Hematopoietic multipotent progenitor cell (in vitro differentiated cells): ENCODE results near the gene MLLT6. TPM values are rescaled to one million over a fixed set of nuclear protein-coding genes. Genes with fewer than 3 reads are reported as not detected.

Source experiments
- DNase-seq, 3 donors: peaks; one replicate each; pipeline ENCODE4 v3.0.0-alpha.2; 2011 to 2015; ENCODE audit warnings: low read depth in 2 of 3, low spot score in 2 of 3
- total RNA-seq: library from RNA; depleted of rRNA; stranded (reverse); fragments of >200 nt; gene quantifications from one replicate; pipeline ENCODE4 v1.2.3, GENCODE V29; 2012

MLLT6 gene
- total RNA-seq, 1 donor: 71.6 TPM

- no peak for DNase-seq
These were observed 35.7 kb downstream of the MLLT6 start for GRCh38 chr17:38740806-38741205.

DNA sequence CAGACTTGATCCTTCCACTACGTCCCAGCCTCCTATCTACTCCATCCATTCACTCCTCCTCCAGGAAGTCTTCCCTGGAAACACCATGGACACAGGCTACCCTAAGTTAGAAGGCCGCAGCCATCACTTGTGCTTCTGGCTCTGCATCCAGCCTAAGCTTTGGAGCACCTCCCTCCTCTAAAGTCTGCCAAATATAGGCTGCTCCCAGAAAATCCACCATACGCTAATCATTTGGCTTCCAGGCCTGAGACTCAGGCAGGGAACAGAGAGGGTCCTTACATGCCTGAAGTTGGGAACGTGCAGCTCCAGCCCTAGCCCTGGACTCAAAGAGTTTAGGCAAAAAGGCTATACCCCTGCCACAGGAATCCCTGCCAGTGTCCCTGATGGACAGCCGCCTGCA, 36.4 kb downstream of the MLLT6 start:
- no peak for DNase-seq

- no peak for DNase-seq
These were observed 36.9 kb downstream of the MLLT6 start for GRCh38 chr17:38741921-38742410.

DNA sequence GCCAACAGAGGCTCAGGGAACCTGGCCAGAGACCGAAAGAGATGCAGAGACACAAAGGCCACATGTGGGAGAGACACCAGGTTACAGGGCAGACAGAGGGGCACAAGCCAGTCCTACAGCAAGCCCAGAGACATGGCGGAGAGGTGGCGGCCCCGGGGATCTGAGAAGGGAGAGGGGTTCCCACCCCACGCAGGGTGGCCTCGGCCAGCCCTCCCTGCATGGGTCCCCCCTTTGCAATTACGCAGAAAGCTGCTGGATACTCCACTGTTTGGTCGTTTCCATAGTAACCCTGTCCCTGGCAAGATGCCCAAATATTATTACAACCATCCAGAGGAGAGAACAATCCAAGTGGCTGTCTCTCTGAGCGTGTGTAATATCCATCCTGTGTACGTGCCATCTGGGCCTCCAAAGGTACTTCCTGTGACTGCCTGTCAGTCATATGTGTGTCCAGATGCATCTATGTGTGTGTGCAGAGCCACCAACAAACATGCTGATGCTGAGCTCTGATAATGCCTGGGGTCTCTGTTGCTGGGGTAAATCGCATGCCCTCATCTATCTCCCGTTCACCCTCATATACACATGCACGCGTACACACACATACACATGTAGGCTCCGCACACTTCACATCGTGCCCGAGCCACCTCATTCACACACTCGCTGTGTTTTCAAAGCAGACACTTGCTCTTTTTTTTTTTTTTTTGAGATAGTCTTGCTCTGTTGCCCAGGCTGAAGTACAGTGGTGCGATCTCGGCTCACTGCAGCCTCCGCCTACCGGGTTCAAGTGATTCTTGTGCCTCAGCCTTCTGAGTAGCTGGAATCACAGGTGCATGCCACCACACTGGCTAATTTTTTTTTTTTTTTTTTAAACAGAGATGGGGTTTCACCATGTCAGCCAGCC, 37.6 kb downstream of the MLLT6 start:
- peak in 1 of 3 donors; percentile 68 for DNase-seq

DNA sequence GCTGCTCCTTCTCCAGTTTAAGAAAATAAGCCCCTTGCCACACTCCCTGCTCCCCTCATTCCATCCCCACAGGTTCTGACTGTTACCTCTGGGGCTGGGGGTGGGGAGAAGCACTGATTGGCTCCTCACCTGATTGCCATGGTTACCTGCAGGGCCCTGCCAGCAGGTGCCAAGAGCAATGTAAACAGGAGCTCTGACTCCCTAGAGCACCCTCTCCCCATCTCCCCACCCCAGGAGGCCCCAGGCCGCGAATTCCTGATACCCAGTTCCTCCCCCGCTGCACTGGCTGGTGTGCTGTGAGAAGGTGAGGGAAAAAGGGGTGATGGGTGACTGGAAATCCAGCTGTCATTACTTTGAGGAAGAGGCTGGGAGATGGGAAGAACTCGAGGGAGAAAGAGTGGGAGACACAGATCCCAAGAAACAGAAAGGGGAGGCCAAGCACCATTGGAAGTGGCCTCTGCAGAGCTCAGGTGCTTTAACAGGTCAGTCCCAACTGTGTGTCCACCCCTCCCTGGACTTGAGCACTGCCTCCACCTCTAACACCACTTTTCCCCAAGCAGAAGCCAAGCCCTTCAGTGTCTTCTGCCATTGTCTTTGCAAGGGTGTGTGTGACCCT, 38.6 kb downstream of the MLLT6 start:
- DNase-seq: no peak

DNA sequence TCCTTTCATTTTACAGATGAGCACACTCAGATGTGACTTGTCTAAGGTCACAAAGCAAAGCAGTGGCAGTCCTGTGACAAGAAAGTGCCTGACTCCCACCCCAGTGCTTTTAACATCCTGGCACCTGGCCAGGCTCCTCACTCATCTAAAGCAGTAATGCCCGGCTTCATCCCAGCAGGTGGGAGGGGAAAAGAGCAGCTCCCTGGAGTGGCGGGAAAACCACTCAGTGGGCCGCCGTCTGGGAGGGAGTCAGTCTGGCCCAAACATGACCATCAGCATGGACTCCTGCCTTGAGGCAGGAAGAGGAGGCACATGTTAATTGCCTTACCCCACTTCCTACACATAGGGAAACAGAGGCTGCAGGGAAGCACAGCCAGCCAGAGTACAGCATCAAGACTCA, 40.5 kb downstream of the MLLT6 start:
- no peak for DNase-seq

- DNase-seq: no peak
These were observed 41.2 kb downstream of the MLLT6 start for GRCh38 chr17:38746004-38746848.

DNA sequence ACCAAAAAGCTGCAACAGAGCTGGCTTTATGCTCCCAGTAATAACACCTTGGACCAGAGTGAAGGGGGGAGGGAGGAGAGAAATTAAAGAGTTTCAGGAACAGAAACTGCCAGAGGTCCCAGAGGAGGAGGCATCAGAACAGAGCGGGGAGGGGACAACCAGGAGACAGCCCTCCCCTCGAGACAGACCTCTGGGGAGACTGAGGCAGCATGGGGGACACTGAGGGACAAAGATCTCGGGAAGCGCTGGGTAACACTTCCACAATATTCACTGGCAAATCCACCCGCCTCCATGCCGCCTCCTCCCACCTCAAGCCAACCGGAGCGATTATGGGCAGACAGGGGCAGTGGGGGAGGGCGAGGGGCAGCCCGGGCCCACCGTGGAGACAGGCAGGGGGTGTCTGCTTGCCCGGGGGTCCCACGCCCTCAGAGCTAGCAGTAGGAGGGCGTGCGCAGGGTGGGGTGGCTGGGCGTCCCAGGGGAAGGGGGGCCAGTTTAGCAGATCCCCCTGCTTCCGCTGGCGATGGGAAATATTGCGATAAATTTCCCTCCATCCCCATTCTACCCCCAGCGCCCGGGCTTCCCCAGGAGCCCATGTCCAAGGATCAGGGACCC, 41.9 kb downstream of the MLLT6 start:
- DNase-seq: no peak

- DNase-seq: no peak
These were observed 42.5 kb downstream of the MLLT6 start for GRCh38 chr17:38747463-38748148.

DNA sequence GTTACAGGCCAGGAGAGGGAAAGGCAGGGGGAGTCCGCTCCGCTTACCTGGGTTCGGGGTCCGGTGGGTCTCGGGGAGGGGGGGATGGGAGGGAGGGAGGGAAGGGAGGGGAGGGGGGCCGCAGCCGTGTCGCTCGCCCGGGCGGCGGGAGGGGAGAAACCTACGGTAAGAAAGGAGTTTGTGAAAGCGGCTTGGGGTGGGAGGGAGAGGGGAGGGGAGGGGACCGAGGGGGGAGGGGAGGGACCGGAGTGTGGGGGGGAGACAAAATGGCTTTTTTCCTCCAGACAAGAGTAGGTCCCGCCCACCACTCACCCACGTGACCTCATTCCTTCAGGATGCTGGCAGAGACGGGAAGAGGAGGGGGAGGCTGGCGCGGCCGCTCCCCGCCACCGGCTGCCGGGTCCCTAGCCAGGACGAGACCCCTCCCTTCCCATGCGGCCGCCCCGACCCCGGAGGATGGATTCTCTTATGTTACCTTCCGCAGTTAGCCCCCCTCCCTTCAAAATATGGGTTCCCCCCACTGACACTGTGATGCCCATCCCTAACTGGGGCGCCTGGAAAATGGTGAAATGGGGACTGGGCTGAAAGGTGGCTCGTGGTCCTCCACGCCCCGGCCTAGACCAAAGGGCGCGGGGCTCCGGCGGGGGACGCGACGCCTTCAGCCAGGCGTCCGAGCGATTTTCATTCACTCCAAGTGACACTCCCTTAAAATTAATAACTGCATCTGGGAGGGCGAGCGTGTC, 43.2 kb downstream of the MLLT6 start, which contains the start of gene PCGF2:
Gene PCGF2, minus strand, starts transcription at position 188 of the 743 bp plus-strand sequence. CDS start 7,934 bp downstream, outside the sequence.
- no peak for DNase-seq

DNA sequence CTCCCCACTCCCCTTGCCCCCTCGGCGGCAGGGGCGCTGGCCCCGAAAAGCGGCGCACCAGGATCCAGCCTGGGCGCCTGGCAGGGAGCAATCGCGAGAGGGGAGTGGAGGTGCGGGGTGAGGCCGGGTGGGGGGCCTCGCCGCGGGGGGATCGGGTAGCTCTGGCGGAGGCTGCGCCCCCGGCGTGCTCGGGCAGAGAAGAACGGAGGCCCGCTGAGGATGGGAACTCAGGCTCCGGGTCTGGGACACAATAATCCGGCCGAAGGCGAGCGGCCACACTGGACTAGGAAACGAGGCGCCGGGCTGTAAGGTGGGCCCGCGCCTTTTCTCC, 43.8 kb downstream of the MLLT6 start:
- DNase-seq: no peak

- no peak for DNase-seq
These were observed 44.4 kb downstream of the MLLT6 start for GRCh38 chr17:38749223-38750043.

DNA sequence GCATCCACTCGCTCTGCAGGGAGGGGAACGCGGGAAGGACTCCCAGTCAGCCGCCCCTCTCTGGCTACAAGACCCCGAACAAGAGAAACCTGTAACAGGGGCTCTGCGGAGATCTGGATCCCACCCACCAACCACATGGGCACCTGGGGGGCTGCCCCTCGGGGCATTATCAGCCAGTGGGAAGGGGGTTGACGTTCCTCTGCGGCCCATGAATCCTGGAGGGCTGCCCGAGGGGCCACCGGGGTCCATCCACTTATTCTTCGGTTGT, 44.9 kb downstream of the MLLT6 start:
- no peak for DNase-seq

DNA sequence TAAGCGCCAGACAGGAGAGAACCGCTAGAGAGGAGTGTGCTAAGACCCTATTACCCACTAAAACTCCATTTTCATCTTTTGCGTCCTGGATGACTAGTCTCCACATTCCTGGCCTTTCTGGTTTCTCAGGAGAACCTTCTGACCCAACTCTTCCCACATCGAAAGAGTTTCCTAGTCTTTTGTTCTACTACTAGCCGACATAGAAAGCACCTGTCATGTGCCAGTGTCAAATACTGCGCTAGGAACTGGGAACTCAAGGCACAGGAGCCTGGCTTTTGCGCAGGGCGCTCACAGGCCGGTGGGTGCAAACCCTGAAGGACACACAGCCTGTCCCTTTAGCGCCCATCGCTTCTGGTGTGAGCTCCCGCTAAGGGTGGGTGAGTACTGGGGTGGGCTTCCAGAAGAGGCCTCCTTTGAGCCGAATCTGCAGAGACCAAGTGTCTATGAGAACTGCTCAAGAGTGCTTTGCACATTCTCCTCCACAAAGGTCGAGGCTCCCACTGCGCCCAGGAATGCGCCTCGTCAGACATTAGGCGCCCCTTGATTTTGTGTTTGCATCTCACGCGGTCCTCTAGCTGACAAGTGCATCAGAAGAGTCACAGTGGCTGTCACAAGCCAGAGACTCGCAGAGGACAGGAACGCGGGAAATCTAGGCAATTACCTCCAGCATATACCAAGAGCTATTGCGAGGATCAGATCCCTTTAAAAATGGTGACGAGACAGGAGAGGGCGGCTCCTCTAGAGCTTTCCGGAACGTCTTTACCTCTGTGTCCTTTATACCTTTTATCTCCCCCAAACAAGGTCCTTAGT, 45.4 kb downstream of the MLLT6 start:
- no peak for DNase-seq

DNA sequence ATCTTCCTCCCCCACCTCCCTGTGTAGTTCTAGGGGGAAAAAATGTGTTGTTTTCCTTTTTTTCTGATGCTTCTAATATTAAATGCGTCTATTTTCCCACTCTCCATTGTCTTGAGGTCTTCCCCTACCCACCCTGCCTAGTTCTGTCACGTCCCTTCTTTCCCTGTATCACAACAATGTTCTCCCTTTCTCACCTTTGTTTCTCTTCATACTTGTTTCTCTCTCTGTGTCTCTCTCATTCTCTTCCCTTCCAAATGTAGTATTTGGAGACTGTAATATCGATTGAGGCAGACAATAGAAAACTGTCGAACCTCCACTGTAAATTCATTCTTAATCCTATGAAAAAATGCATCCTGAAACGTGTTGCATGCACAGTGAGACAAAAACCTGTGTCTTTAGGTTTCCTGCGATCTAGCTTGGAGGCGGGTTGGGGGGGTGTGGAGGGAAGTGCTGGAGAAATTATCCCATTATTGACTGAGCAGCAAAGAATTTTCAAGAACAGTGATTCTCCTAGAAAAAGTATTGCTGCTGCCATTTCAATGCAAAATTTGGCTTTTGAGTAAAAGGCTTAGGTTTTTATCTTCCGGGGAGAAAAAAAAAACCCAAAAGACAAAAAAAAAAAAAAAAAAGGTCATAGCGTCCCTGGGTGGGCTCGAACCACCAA, 46.2 kb downstream of the MLLT6 start:
- no peak for DNase-seq

GRCh38 chr17:38751808-38752307, 46.8 kb downstream of the MLLT6 start:
- DNase-seq: peak; percentile 63 to 85 (median 72)
